ENCODE measurements around the gene CDH23. TPM values are rescaled to one million over a fixed set of nuclear protein-coding genes. Genes with fewer than 3 reads are reported as not detected.

CDH23 gene
- total RNA-seq, 1 experiment from 2014 or later, result 0.07 TPM

DNA sequence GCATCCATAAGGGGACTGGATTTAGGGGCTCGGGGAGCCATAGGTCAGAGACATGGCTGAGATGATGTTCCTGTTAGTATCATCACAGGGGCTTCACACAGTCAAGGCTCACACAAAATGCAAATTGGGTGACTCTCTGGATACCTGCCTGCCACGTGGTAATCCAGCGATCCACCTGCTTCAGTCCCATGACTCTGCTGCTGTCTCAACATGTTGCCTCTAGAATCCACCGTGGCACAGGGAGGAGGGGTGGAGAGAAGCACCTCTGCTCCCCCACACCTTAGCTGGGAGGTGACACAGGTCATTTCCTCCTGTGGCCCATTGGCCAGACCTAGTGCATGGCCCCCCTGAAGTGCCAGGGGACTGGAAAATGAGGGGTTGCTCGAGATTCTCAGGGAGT lies 83.1 kb downstream of the CDH23 start:
- no peak for DNase-seq
- Mint-ChIP-seq H3K4me1 (ENCODE audit: low read depth, unreplicated experiment) (no peaks in the 10 kb centered on the region), H3K27me3 (ENCODE audit: unreplicated experiment) (peaks cover 99% of the 10 kb centered on the region), H3K4me3 (ENCODE audit: low read depth, unreplicated experiment) (no peak overlapping the region), H3K9me3 (ENCODE audit: low read depth, unreplicated experiment) (no peaks in the 10 kb centered on the region), H3K27ac (ENCODE audit: unreplicated experiment) (no peak overlapping the region), H3K36me3 (ENCODE audit: insufficient read depth, unreplicated experiment) (no peaks in the 10 kb centered on the region)
- intact Hi-C loops (cut with micrococcal nuclease; ENCODE audit: unreplicated experiment), result loop anchor here (10.0 kb wide), 1 partner anchor 165 kb away; the partner anchor contains the start of gene SLC29A3
- CTCF ChIA-PET, result no interaction called here
- TF ChIP-seq, protein P1, sequence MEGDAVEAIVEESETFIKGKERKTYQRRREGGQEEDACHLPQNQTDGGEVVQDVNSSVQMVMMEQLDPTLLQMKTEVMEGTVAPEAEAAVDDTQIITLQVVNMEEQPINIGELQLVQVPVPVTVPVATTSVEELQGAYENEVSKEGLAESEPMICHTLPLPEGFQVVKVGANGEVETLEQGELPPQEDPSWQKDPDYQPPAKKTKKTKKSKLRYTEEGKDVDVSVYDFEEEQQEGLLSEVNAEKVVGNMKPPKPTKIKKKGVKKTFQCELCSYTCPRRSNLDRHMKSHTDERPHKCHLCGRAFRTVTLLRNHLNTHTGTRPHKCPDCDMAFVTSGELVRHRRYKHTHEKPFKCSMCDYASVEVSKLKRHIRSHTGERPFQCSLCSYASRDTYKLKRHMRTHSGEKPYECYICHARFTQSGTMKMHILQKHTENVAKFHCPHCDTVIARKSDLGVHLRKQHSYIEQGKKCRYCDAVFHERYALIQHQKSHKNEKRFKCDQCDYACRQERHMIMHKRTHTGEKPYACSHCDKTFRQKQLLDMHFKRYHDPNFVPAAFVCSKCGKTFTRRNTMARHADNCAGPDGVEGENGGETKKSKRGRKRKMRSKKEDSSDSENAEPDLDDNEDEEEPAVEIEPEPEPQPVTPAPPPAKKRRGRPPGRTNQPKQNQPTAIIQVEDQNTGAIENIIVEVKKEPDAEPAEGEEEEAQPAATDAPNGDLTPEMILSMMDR (IDR thresholded peaks at IDR 0.05; ENCODE audit: unreplicated experiment), result no peak
- no TSS peak for BruUV-seq (replicated peaks)

DNA sequence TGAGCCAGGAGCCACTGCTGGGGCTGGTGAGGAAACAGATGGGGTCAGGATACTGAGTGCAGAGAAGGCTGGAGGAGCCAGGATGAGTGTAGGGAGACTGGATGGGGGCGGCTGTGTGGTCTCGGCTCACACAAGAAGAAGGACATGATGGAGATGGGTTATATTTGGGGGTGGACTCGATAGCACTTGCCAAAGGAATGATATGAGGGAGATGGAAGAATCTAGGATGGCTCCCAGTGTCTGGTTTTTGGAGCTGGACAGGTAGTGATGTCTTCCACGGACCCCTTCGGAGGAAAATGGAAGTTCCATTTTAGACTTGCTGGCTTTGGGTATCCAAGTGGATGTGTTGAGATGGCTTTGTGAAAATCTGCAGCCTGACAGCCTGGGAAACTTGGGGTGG lies 83.9 kb downstream of the CDH23 start:
- Mint-ChIP-seq H3K36me3 (ENCODE audit: insufficient read depth, unreplicated experiment) (no peaks in the 10 kb centered on the region), H3K9me3 (ENCODE audit: low read depth, unreplicated experiment) (no peaks in the 10 kb centered on the region), H3K27me3 (ENCODE audit: unreplicated experiment) (peaks cover 99% of the 10 kb centered on the region), H3K4me1 (ENCODE audit: low read depth, unreplicated experiment) (no peaks in the 10 kb centered on the region), H3K4me3 (ENCODE audit: low read depth, unreplicated experiment) (no peak overlapping the region), H3K27ac (ENCODE audit: unreplicated experiment) (no peak overlapping the region)
- intact Hi-C loops (cut with micrococcal nuclease; ENCODE audit: unreplicated experiment), result loop anchor here (10.0 kb wide), 1 partner anchor 166 kb away; the partner anchor contains the start of gene SLC29A3
- no TSS peak for BruUV-seq (replicated peaks)
- TF ChIP-seq, protein P1 (IDR thresholded peaks at IDR 0.05; ENCODE audit: unreplicated experiment), result no peak
- no peak for DNase-seq
- CTCF ChIA-PET, result no interaction called here

DNA sequence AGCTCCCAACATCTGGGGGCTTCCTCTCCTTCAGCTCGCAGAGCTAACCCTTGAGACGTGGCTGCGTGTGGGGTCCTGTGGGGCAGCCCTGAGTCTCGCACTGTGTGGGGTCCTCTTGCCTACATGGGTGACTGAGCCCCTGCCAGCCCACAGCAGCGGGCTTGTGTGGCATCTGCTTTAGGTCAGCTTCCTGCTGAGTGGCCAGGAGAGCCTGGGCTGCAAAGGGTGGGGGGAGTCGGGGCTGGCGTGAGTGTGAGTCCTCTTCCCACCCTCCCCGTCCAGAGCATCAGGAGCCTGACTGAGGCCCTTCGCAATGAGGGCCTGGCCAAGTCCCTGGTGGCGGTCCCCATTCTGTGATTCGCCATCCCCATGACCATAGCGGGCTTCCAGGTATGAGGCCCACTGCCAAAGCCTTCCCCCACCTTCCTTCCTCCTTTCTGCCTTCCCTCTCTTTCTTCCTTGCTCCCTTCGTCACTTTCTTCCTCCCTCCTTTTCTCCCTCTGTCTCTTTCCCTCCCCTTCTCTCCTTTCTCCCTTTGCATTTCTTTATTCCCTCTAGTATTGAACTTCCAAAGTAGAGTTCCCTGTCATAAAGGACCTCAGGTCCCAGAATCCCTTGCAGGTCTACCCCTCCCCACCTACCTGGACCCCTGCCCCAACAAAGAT lies 85.2 kb downstream of the CDH23 start:
- BruUV-seq (replicated peaks), result no TSS peak
- Mint-ChIP-seq H3K27ac (ENCODE audit: unreplicated experiment) (no peak overlapping the region), H3K4me1 (ENCODE audit: low read depth, unreplicated experiment) (no peaks in the 10 kb centered on the region), H3K36me3 (ENCODE audit: insufficient read depth, unreplicated experiment) (no peaks in the 10 kb centered on the region), H3K9me3 (ENCODE audit: low read depth, unreplicated experiment) (no peaks in the 10 kb centered on the region), H3K27me3 (ENCODE audit: unreplicated experiment) (peaks cover 98% of the 10 kb centered on the region), H3K4me3 (ENCODE audit: low read depth, unreplicated experiment) (no peak overlapping the region)
- CTCF ChIA-PET, result no interaction called here
- no peak for DNase-seq
- intact Hi-C loops (cut with micrococcal nuclease; ENCODE audit: unreplicated experiment), result loop anchor here (10.0 kb wide), 1 partner anchor 167 kb away; the partner anchor contains the start of gene SLC29A3
- TF ChIP-seq, protein P1 (IDR thresholded peaks at IDR 0.05; ENCODE audit: unreplicated experiment), result no peak

DNA sequence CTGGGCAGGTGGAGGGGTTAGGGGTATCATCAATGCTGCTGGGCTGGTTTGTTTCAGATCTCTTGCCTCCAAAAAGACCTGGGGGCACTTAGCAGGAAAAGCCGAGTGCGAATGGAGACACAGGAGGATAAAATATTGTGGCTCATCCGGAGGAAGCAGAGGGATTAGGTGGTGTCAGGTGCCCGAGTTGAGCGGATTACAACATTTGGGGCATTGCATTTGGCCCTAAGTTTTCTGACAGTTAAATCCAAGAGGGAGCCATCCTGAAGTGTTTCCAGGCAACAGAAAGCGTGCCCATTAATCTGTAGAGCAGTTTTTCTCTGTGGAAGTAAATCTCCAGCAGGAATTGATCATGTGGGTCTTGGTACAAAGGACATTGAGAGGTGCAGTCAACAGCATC lies 85.9 kb downstream of the CDH23 start:
- H3K9me3 Mint-ChIP-seq (ENCODE audit: low read depth, unreplicated experiment), result no peaks in the 10 kb centered on the region
- H3K27me3 Mint-ChIP-seq (ENCODE audit: unreplicated experiment), result peaks cover 96% of the 10 kb centered on the region
- no peak overlapping the region for H3K27ac Mint-ChIP-seq (ENCODE audit: unreplicated experiment)
- H3K36me3 Mint-ChIP-seq (ENCODE audit: insufficient read depth, unreplicated experiment), result no peaks in the 10 kb centered on the region
- BruUV-seq (replicated peaks), result no TSS peak
- no peaks in the 10 kb centered on the region for H3K4me1 Mint-ChIP-seq (ENCODE audit: low read depth, unreplicated experiment)
- DNase-seq, result no peak
- TF ChIP-seq, protein P1 (IDR thresholded peaks at IDR 0.05; ENCODE audit: unreplicated experiment), result no peak
- no peak overlapping the region for H3K4me3 Mint-ChIP-seq (ENCODE audit: low read depth, unreplicated experiment)
- CTCF ChIA-PET, result no interaction called here
- intact Hi-C loops (cut with micrococcal nuclease; ENCODE audit: unreplicated experiment), result loop anchor here (10.0 kb wide), 1 partner anchor 168 kb away; the partner anchor contains the start of gene SLC29A3
